SHP77 (cell line): ENCODE results near the gene HSPB3.
"Not testable (repeated sequence)": the region's sequence is repeated elsewhere in the genome, so short reads cannot be mapped to it uniquely, and the experiment has no call there.

Experiments used
- DNase-seq, 2 experiments: peaks; one replicate each; lab custom pipeline; 2025; lab: John Stamatoyannopoulos, UW

The HSPB3 gene

GRCh38 chr5:54455413-54456157 lies at the start of gene HSPB3:
TSS of gene HSPB3 (plus strand) at chr5:54455699. CDS start at chr5:54455790, 91 bp downstream.
- DNase-seq: no peak

- no peak for DNase-seq
Measured at GRCh38 chr5:54411176-54411575, 44.3 kb upstream of the HSPB3 start.

- no peak for DNase-seq
Measured at GRCh38 chr5:54412913-54413312, 42.6 kb upstream of the HSPB3 start.

- DNase-seq: no peak
Measured at GRCh38 chr5:54415147-54415546, 40.4 kb upstream of the HSPB3 start.

- DNase-seq: no peak
Measured at GRCh38 chr5:54415896-54416601, 39.5 kb upstream of the HSPB3 start.

- DNase-seq: peak in 1 of 2 experiments; percentile 18
Measured at GRCh38 chr5:54419573-54420423, 35.7 kb upstream of the HSPB3 start.

- not testable (repeated sequence) for DNase-seq
Measured at GRCh38 chr5:54420511-54420910, 35.0 kb upstream of the HSPB3 start.

- DNase-seq: no peak
Measured at GRCh38 chr5:54421976-54422375, 33.5 kb upstream of the HSPB3 start.

- no peak for DNase-seq
Measured at GRCh38 chr5:54425258-54425657, 30.2 kb upstream of the HSPB3 start.

GRCh38 chr5:54426209-54426608 lies 29.3 kb upstream of the HSPB3 start:
- DNase-seq: no peak

- DNase-seq: not testable (repeated sequence)
Measured at GRCh38 chr5:54434650-54435049, 20.8 kb upstream of the HSPB3 start.

- no peak for DNase-seq
Measured at GRCh38 chr5:54438620-54439389, 16.7 kb upstream of the HSPB3 start.

GRCh38 chr5:54440456-54440893 lies 15.0 kb upstream of the HSPB3 start:
- DNase-seq: no peak

- DNase-seq: no peak
Measured at GRCh38 chr5:54442271-54442670, 13.2 kb upstream of the HSPB3 start.

- peak in 1 of 2 experiments; percentile 5 for DNase-seq
Measured at GRCh38 chr5:54443270-54443669, 12.2 kb upstream of the HSPB3 start.

- DNase-seq: no peak
Measured at GRCh38 chr5:54445691-54446378, 9.7 kb upstream of the HSPB3 start.

GRCh38 chr5:54446379-54446732 lies 9.1 kb upstream of the HSPB3 start:
- no peak for DNase-seq

- no peak for DNase-seq
Measured at GRCh38 chr5:54449923-54450322, 5.6 kb upstream of the HSPB3 start.

GRCh38 chr5:54450542-54450941 lies 5.0 kb upstream of the HSPB3 start:
- no peak for DNase-seq

- DNase-seq: no peak
Measured at GRCh38 chr5:54453046-54453445, 2.5 kb upstream of the HSPB3 start.

GRCh38 chr5:54454602-54455001 lies 897 bp upstream of the HSPB3 start:
- DNase-seq: no peak
